SK-N-SH (cell line): Measurements from ENCODE around the gene RARRES1.

Experiments
- ELF1 ChIP-seq: IDR thresholded peaks from 2 replicates; pipeline ENCODE4 v1.4.0; 2012
- EP300 ChIP-seq, 2 experiments: IDR thresholded peaks; 2 replicates each; pipeline versions ENCODE4 v1.4.0 to v1.6.1; 2012; ENCODE audit warnings: borderline replicate concordance in 1 of 2, low read depth in 1 of 2, low read length in 1 of 2
- JUND ChIP-seq: IDR thresholded peaks from 2 replicates; pipeline ENCODE4 v1.4.0; 2012
- MXI1 ChIP-seq: IDR thresholded peaks from 2 replicates; pipeline ENCODE4 v1.6.1; 2012; ENCODE audit warnings: mild to moderate bottlenecking, low read depth, low read length, improper control_type of control experiment
- REST ChIP-seq: IDR thresholded peaks from 2 replicates; pipeline ENCODE4 v1.6.1; 2012; ENCODE audit warnings: mild to moderate bottlenecking, low read depth, low read length, moderate library complexity
- TF ChIP-seq, protein P1 (sequence below): fragments of 200-600 bp; sonication (generic); IDR thresholded peaks from 2 replicates; pipeline ENCODE4 v1.6.1; 2017; ENCODE audit warnings: antibody characterized with exemption, mild to moderate bottlenecking, moderate library complexity
- TF ChIP-seq, protein P2 (sequence below): IDR thresholded peaks from 2 replicates; pipeline ENCODE4 v1.4.0; 2012; ENCODE audit warnings: low read depth, borderline replicate concordance

GRCh38 chr3:158755421-158755820 lies 23.2 kb upstream of the RARRES1 start:
- TF ChIP-seq EP300 (IDR thresholded peaks at IDR 0.05; ENCODE audit: borderline replicate concordance in 1 of 2, low read depth in 1 of 2, low read length in 1 of 2) (no peak), ELF1 (no peak), JUND (no peak), REST (no peak), MXI1 (no peak)
- TF ChIP-seq, protein P1, sequence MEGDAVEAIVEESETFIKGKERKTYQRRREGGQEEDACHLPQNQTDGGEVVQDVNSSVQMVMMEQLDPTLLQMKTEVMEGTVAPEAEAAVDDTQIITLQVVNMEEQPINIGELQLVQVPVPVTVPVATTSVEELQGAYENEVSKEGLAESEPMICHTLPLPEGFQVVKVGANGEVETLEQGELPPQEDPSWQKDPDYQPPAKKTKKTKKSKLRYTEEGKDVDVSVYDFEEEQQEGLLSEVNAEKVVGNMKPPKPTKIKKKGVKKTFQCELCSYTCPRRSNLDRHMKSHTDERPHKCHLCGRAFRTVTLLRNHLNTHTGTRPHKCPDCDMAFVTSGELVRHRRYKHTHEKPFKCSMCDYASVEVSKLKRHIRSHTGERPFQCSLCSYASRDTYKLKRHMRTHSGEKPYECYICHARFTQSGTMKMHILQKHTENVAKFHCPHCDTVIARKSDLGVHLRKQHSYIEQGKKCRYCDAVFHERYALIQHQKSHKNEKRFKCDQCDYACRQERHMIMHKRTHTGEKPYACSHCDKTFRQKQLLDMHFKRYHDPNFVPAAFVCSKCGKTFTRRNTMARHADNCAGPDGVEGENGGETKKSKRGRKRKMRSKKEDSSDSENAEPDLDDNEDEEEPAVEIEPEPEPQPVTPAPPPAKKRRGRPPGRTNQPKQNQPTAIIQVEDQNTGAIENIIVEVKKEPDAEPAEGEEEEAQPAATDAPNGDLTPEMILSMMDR: no peak
- TF ChIP-seq, protein P2, sequence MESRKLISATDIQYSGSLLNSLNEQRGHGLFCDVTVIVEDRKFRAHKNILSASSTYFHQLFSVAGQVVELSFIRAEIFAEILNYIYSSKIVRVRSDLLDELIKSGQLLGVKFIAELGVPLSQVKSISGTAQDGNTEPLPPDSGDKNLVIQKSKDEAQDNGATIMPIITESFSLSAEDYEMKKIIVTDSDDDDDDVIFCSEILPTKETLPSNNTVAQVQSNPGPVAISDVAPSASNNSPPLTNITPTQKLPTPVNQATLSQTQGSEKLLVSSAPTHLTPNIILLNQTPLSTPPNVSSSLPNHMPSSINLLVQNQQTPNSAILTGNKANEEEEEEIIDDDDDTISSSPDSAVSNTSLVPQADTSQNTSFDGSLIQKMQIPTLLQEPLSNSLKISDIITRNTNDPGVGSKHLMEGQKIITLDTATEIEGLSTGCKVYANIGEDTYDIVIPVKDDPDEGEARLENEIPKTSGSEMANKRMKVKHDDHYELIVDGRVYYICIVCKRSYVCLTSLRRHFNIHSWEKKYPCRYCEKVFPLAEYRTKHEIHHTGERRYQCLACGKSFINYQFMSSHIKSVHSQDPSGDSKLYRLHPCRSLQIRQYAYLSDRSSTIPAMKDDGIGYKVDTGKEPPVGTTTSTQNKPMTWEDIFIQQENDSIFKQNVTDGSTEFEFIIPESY: no peak
